PC-9 (cell line): ENCODE measurements around the gene CCDC8.

Experiments
- EZH2 ChIP-seq: fragments of 200-600 bp; sonication (generic); IDR thresholded peaks from 2 replicates; pipeline ENCODE4 v1.8.0; 2017; ENCODE audit warnings: antibody characterized with exemption, low read depth
- TF ChIP-seq, protein P1 (sequence below): fragments of 200-600 bp; sonication (generic); conservative IDR thresholded peaks from 2 replicates; pipeline ENCODE4 v1.6.1; 2017; ENCODE audit warnings: mixed run types, antibody characterized with exemption, mild to moderate bottlenecking, moderate library complexity

DNA sequence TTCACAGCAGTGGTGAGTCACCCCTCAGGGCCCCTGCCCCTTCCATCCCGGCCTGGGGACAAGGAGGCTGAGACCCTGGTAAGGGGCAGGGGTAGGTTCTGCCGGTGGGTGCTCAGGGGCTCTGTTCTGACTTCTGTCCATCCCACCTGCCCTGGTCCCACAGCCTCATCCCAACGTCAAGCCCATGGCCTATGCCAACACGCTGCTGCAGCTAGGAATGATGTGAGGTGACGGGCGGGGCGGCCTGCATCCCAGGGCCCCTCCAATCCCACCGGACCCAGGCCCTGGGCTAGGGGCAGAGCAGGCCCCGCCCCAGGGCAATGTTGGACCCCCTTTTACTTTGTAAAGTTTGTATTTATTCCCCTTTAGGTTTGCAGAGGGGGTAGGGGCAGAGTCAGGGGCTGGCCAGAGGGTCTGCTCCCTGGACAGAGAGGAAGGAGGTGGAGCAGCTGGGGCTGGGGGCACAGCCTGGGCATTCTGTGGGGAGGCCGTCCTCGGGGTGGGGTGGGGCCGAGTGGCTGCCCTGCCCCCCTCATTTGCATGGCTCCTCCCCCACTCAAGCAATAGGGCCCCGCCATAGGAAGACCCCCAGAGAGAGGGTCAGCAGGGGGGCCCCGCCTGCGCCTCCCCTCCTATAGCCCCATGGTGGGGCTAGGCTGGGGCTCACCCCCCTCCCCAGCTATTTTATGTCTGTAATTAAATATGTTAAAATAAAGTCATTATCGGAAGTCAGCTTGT is 23.1 kb downstream of the CCDC8 start:
- TF ChIP-seq, protein P1, sequence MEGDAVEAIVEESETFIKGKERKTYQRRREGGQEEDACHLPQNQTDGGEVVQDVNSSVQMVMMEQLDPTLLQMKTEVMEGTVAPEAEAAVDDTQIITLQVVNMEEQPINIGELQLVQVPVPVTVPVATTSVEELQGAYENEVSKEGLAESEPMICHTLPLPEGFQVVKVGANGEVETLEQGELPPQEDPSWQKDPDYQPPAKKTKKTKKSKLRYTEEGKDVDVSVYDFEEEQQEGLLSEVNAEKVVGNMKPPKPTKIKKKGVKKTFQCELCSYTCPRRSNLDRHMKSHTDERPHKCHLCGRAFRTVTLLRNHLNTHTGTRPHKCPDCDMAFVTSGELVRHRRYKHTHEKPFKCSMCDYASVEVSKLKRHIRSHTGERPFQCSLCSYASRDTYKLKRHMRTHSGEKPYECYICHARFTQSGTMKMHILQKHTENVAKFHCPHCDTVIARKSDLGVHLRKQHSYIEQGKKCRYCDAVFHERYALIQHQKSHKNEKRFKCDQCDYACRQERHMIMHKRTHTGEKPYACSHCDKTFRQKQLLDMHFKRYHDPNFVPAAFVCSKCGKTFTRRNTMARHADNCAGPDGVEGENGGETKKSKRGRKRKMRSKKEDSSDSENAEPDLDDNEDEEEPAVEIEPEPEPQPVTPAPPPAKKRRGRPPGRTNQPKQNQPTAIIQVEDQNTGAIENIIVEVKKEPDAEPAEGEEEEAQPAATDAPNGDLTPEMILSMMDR, result no peak
- no peak for TF ChIP-seq EZH2
